NK-92 (cell line): ENCODE data around the gene BHMT2.

Experiments used
- DNase-seq: peaks from one replicate; lab custom pipeline; 2025; ENCODE audit not compliant: unreplicated experiment; lab: John Stamatoyannopoulos, UW

The BHMT2 gene

GRCh38 chr5:79069488-79070349 is at the start of gene BHMT2, which contains the start of gene DMGDH:
BHMT2 (plus strand) TSS chr5:79069767; CDS start chr5:79069783, 16 bp downstream.
DMGDH (minus strand) TSS chr5:79069674; CDS start chr5:79069620, 54 bp downstream.
- no peak for DNase-seq

- DNase-seq: no peak
Measured at GRCh38 chr5:79020861-79021561, 48.6 kb upstream of the BHMT2 start.

- no peak for DNase-seq
Measured at GRCh38 chr5:79021753-79022152, 47.8 kb upstream of the BHMT2 start.

- no peak for DNase-seq
Measured at GRCh38 chr5:79022771-79023170, 46.8 kb upstream of the BHMT2 start.

- DNase-seq: no peak
Measured at GRCh38 chr5:79023348-79023747, 46.2 kb upstream of the BHMT2 start.

GRCh38 chr5:79023947-79024346 is 45.6 kb upstream of the BHMT2 start:
- DNase-seq: no peak

GRCh38 chr5:79025054-79025472 is 44.5 kb upstream of the BHMT2 start:
- DNase-seq: no peak

GRCh38 chr5:79030663-79031484 is 38.7 kb upstream of the BHMT2 start:
- no peak for DNase-seq

- DNase-seq: no peak
Measured at GRCh38 chr5:79031485-79031867, 38.1 kb upstream of the BHMT2 start.

- DNase-seq: no peak
Measured at GRCh38 chr5:79032031-79032695, 37.4 kb upstream of the BHMT2 start.

GRCh38 chr5:79032782-79033181 is 36.8 kb upstream of the BHMT2 start:
- no peak for DNase-seq

- DNase-seq: no peak
Measured at GRCh38 chr5:79035237-79035636, 34.3 kb upstream of the BHMT2 start.

GRCh38 chr5:79036769-79037168 is 32.8 kb upstream of the BHMT2 start:
- DNase-seq: no peak

GRCh38 chr5:79042188-79042587 is 27.4 kb upstream of the BHMT2 start:
- DNase-seq: no peak

- DNase-seq: no peak
Measured at GRCh38 chr5:79047199-79047598, 22.4 kb upstream of the BHMT2 start.

- no peak for DNase-seq
Measured at GRCh38 chr5:79048437-79048836, 21.1 kb upstream of the BHMT2 start.

- DNase-seq: no peak
Measured at GRCh38 chr5:79050498-79050897, 19.1 kb upstream of the BHMT2 start.

- DNase-seq: no peak
Measured at GRCh38 chr5:79053321-79053720, 16.2 kb upstream of the BHMT2 start.

- DNase-seq: no peak
Measured at GRCh38 chr5:79055017-79055416, 14.6 kb upstream of the BHMT2 start.

- no peak for DNase-seq
Measured at GRCh38 chr5:79056847-79057246, 12.7 kb upstream of the BHMT2 start.

GRCh38 chr5:79059674-79060073 is 9.9 kb upstream of the BHMT2 start:
- no peak for DNase-seq
